ENCODE measurements around the gene RAB40C.
A peak's percentile ranks its signal among the peaks of the same experiment; 100 is the strongest.

Gene RAB40C

DNA sequence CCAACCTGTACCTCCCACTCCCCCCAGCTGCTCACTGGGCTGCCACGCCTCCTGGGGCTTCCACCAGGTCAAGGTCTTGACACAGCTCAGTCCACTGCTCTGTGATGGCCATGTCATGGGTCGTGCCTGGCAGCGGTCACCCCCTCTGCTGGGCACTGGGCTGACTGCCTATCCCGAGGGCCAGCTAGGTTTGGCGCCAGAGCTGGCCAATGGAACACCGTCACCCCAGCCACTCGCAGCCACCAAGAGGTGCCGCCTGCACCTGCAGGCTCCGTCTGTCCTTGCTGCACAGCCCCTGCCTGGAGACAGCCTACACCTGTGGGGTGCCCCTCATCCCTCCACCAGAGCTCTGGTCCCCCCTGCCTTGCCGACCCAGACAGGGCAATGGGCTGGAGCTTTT is 4.5 kb upstream of the RAB40C start:
- no peak for DNase-seq (ENCODE audit: insufficient read length, low spot score)
- no peak for FAIRE-seq
- no peak for TF ChIP-seq POLR2A (IDR thresholded peaks at IDR 0.05; ENCODE audit: low read depth, low read length)

DNA sequence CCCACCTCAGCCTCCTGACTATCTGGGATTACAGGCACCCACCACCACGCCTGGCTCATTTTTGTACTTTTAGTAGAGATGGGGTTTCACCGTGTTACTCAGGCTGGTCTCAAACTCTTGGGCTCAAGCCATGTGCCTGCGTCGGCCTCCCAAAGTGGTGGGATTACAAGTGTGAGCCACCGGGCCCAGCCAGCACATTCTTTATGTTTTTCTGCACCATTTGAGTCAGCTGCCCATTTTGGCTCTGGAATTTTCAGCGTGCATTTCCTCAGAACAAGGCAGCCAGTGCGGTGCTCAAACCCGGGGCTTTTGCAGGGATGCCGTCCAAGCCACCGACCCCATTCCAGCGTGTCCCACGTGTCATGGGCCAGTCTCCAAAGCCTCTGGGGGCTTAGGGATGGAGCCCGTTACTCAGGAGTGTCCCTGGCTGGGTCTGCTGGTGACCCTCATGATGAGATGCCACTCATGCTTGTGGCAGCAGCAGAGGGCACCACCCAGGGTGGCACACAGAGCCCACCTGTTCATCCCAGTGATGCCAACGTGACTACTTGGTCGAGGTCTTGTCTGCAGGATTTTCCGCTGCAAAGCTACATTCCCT is 3.7 kb upstream of the RAB40C start:
- FAIRE-seq (no peak), DNase-seq (ENCODE audit: insufficient read length, low spot score) (no peak)
- peak; percentile 17; the same call in 1 of the 2 replicates for TF ChIP-seq POLR2A (IDR thresholded peaks at IDR 0.05; ENCODE audit: low read depth, low read length)

DNA sequence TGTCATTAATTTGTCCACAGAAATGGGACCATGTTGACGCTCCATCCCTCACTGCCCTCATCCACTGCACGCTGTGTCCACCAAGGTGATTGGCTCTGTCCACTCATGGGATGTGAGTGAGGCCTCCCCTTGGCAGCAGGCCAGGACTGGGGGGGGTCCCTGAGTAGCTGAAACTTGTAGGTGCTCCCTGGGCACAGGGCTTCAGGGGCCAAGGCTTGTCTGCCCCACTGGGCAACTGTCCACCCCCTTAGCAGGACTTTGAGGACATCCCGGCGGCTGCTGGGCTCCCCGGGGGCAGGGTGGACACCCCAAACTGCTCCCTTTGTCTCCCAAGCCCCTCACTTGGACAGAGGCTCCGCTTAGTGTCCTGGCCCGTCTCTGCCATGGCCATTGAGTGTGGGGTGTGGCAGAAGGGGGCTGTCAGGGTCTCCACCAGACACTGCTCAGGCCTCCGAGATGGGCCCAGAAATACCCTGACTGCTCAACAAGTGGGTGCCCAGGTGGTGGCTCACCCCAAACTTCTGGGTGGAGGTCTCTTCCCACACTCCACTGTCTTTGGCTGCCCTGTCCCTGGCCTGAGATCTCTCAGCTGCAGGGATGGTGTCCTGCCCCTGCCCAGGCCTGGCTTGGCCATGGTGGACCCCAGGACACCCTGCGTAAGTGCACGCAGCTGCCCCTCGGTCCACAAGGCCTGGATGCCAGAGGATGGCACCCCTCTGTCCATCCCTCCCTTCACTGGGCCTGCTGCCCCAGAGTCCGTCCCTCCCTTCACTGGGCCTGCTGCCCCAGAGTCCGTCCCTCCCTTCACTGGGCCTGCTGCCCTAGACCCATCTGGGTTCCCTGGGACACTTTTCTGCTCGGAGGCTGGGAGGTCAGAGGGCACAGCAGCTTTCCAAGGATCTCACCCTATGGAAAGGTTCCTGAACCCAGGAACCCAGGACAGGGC is 2.9 kb upstream of the RAB40C start:
- FAIRE-seq, result no peak
- TF ChIP-seq POLR2A (IDR thresholded peaks at IDR 0.05; ENCODE audit: low read depth, low read length), result peak; percentile 29; the same call in 1 of the 2 replicates
- no peak for DNase-seq (ENCODE audit: insufficient read length, low spot score)

DNA sequence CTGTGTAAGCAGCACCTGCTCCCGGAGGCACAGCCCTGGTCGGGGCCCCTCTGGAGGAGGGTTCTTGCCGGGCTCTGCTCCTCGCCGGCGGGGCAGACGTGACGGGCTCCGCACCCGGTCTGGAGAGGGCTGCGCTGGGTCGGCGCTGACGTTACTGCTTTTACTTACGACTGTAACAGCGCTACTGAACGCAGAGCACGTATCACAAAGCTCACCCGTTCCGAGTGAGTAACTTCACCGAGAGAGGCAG is 1.3 kb upstream of the RAB40C start:
- FAIRE-seq (no peak), DNase-seq (ENCODE audit: insufficient read length, low spot score) (no peak)
- peak; percentile 5; the same call in 1 of the 2 replicates for TF ChIP-seq POLR2A (IDR thresholded peaks at IDR 0.05; ENCODE audit: low read depth, low read length)

DNA sequence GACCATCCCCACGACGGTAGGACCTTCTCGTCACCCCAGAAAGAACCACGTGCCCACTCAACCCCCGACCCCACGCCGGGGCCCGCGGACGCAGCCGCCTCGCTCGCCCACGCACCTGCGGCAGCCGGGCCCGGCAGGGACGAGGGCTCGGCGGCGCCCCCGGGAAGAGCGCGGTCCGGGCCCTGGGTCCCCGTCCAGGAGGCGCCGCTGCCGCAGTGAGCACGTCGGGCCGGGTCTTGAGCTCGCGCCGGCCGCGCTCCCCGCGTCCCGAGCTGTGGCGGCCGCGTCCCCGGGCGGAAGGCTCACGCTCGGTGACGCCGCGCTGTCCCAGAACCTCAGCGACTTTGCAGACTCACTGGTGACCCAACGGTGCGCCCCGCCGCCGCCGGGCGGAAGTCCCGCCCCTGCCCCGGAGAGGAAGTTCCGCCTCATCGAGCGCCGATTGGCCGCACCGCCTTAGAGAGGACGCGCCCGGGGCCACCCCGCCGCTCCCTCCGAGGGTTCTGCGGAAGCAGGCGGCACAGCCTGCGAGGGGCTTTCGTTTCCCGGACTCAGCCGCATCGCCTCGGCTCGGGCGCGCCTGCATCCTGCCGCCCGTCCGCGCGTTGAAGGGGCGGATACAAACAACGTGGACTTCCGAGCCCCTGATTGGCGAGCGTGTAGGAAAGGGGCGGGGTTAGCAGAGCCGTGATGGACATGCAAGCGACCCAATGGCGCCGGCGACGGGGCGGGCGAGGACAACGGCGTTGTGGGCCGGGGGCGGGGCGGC is 793 bp upstream of the RAB40C start:
- FAIRE-seq (no peak), DNase-seq (ENCODE audit: insufficient read length, low spot score) (peak; percentile 88)
- peak; percentile 86 for TF ChIP-seq POLR2A (IDR thresholded peaks at IDR 0.05; ENCODE audit: low read depth, low read length)

DNA sequence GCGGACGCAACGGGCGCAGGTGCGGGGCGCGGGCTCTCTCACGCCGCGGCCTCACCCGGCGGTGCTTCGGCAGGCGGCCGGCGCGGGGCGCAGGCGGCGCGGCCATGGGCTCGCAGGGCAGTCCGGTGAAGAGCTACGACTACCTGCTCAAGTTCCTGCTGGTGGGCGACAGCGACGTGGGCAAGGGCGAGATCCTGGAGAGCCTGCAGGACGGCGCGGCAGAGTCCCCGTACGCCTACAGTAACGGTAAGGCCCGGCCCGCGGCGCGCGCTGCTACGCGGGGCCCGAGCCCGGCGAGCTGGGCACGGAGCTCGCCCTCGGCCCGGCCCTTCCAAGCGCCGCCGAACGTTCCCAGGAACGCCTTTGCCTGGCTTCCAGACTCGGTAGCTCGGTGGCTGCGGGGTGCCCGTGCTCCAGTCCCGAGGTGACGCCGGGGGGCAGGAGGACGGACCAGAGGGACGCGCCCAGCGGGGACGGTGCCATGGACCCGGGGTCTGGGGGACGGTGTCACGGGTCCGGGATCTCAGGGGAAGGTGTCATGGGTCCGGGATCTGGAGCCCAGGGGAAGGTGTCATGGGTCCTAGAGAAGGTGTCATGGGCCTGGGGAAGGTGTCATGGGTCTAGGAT is 435 bp downstream of the RAB40C start:
- FAIRE-seq, result no peak
- peak; percentile 46; the same call in 1 of the 2 replicates for TF ChIP-seq POLR2A (IDR thresholded peaks at IDR 0.05; ENCODE audit: low read depth, low read length)
- DNase-seq (ENCODE audit: insufficient read length, low spot score), result no peak

DNA sequence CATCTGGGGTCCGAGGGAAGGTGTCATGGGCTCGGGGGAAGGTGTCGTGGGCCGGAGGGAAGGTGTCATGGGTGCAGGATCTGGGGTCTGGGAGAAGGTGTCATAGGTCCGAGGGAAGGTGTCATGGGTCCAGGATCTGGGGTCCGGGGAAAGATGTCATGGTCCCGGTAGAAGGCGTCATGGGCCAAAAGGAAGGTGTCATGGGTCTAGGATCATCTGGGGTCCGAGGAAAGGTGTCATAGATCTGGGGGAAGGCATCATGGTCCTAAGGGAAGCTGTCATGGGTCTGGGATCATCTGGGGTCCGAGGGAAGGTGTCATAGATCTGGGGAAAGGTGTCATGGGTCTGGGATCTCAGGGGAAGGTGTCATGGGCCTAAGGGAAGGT is 942 bp downstream of the RAB40C start:
- TF ChIP-seq POLR2A (IDR thresholded peaks at IDR 0.05; ENCODE audit: low read depth, low read length), result no peak
- FAIRE-seq (no peak), DNase-seq (ENCODE audit: insufficient read length, low spot score) (no peak)

DNA sequence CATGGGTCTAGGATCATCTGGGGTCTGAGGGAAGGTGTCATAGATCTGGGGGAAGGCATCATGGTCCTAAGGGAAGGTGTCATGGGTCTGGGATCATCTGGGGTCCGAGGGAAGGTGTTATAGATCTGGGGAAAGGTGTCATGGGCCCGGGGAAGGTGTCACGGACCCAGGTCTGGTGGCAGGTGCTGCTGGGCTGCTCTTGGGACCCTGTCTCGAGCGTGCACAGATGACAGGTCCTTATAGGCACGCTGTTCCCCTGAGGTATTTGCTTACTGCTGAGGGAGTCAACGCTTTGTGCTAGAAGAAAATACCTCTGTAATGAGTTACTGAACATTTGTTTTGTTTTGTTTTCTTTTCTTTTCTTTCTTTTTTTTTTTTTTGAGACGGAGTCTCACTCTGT is 1.4 kb downstream of the RAB40C start:
- no peak for TF ChIP-seq POLR2A (IDR thresholded peaks at IDR 0.05; ENCODE audit: low read depth, low read length)
- FAIRE-seq, result no peak

DNA sequence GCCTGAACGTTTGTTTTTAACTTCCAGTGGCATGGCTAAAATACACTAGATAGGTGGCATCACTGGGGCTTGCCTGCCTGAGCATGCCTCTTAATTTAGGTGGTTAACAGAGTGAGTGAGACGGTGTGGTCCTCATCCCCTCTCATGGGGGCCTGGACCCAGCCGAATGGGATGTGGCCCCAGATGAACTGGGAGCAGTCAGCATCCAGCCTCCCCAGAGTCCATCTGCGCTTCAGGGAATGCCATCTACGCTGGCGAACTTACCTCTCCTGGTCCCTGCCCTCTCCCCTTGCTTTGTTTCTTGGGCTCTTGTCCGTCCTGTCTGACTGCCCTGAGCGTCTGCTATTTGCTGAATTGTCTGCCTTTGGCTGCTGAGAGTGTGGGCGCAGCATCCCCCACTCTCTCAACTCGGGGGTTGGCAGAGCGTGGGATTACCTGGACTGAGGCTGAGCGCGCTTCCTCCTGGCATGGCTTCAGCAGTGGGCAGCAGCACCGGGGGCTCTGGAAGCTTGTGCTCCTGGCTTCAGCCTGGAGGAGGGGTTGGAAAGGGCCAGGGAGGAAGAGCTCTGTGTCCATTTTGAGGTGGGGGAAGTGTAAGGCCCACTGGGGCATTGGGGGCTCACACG is 2.1 kb downstream of the RAB40C start:
- TF ChIP-seq POLR2A (IDR thresholded peaks at IDR 0.05; ENCODE audit: low read depth, low read length), result no peak
- no peak for DNase-seq (ENCODE audit: insufficient read length, low spot score)
- FAIRE-seq, result no peak

More for the DNA sequence above, 1.4 kb downstream of the RAB40C start:
- DNase-seq (ENCODE audit: insufficient read length, low spot score), result no peak

DNA sequence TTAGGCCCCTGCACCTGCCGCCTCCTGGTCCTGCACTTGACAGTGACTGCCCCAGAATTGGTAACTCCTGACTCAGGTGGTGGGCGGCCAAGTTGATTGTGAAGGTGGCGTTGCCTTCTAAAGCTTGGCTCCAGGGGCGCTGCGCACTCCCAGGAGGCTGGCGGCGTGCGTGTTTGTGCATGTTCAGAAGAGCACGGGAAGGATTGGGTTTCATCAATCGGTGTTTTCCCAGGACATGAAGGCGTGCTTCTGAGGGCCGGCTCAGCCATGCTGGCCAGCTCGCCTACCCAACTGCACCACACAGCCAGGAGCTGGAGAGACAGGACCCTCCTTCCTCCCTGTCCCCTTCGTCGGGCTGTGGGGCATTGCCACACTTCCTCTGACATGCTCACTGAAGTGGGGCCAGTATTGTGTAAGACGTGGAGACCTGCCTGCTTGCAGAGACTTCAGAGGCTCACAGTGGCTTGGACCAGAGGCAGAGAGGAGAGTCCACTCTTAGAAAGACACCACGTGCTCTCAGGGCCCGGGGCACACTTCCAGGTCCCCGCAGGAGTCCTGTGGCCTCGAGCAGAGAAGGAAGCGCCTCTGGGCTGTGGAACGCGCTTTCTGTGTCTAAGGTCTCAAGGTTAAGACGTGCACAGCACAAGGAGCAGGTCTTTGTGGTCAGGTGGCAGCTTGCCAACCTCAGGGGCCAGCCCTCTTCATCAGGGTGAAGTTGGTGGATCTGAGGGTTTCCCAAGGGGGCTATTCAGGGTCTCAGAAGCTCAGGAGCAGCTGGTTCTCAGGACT is 2.8 kb downstream of the RAB40C start:
- DNase-seq (ENCODE audit: insufficient read length, low spot score) (no peak), FAIRE-seq (no peak)
- TF ChIP-seq POLR2A (IDR thresholded peaks at IDR 0.05; ENCODE audit: low read depth, low read length), result no peak

DNA sequence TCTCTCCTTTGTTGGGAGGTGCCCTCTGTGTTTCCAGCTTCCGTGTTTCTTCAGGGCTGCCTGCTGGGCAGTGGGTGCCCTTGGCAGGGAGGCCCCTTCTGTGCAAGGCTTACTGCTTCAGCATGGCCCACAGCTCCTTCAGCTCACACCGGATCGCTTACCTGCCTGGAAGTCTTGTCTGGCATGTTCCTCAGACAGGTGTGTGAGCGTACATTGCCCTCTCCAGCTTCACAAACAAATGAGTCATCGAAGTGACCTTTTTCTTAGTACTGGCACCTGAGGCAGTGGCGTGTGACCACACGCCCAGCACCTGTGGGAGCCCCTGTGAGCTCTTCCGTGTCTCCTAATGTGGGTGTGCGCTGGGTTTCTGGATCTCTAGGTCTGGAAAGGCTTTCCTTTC is 3.5 kb downstream of the RAB40C start:
- TF ChIP-seq POLR2A (IDR thresholded peaks at IDR 0.05; ENCODE audit: low read depth, low read length), result no peak
- DNase-seq (ENCODE audit: insufficient read length, low spot score) (no peak), FAIRE-seq (no peak)

DNA sequence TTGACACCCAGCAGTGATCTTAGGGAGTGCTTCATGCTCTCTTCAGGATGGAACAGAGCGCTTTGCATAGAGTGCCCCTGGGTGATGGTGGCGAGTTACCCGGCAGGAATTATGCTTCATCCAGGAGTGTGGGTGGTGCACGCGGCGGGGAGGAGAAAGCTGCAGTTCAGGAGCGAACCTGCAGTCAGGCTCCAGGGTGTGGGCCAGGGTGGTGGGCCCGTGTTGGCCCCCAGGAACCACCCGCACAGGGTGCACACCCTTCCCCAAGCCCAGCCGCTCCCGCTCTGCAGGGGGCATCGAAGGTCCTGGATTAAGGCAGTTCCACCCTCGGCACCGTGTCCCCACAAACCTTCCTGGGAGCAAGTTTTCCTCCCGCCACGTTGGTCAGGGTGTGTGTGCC is 3.9 kb downstream of the RAB40C start:
- TF ChIP-seq POLR2A (IDR thresholded peaks at IDR 0.05; ENCODE audit: low read depth, low read length), result no peak
- DNase-seq (ENCODE audit: insufficient read length, low spot score), result no peak
- no peak for FAIRE-seq

DNA sequence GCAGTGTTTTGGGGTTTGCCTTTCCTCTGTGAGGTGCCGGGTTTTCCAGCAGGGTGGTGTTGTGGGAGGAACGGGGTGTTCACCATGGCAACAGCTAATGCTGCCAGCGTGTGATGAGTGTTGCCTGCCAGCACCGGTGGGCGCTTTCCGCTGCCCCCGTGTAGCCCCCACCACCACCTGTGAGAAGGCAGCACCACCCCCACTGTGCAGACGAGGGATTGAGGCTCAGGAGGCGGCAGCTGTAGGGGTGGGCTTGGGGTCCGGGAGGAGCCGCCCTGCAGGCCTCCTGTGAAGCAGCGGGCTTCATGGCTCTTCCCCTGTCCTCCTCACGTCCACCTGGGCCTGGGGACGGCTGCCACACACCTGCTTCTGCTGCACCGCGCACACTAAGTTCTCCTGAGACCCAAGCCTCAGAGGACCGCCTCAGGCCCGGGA is 5.2 kb downstream of the RAB40C start:
- no peak for TF ChIP-seq POLR2A (IDR thresholded peaks at IDR 0.05; ENCODE audit: low read depth, low read length)
- DNase-seq (ENCODE audit: insufficient read length, low spot score), result no peak
- FAIRE-seq, result no peak

All from H54 (cell line).